Bronchus fibroblast of lung (primary cell): Measurements from ENCODE around the gene PLG. TPM values are rescaled to one million over a fixed set of nuclear protein-coding genes. Genes with fewer than 3 reads are reported as not detected.

Experiments
- total RNA-seq: library from RNA; depleted of rRNA; stranded (reverse); fragments of >200 nt; gene quantifications from 2 replicates; pipeline ENCODE4 v1.2.3, GENCODE V29; 2015

PLG gene
- not detected in 2 replicates for total RNA-seq

DNA sequence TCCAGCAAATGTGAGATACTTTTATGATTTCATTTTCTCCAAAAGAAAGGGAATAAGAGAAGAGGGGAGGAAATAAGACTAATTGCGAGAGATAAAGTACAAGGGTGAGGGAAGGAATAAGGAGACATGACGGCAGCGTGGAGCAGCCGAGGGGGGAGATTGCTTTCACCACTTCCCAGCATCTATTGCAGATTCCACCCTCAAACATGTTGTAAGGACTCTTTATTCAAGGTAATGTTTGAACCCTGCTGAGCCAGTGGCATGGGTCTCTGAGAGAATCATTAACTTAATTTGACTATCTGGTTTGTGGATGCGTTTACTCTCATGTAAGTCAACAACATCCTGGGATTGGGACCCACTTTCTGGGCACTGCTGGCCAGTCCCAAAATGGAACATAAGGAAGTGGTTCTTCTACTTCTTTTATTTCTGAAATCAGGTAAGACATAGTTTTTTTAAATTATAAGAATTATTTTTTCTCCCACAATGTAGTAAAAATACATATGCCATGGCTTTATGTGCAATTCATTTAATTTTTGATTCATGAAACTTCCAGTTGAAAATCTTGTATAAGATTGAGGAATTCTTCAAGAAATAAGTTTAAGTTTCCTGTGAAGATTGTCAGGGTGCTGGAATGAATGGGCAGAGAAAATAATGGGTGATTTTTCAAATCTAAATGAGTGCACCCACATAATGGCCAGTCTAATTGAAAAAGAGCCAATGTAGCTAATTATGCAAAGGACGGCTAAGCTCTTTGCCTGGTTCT lies at the start of gene PLG:
Gene PLG (plus strand): TSS at position 327 of the 763 bp plus-strand sequence. CDS start 61 bp downstream, at position 388.

DNA sequence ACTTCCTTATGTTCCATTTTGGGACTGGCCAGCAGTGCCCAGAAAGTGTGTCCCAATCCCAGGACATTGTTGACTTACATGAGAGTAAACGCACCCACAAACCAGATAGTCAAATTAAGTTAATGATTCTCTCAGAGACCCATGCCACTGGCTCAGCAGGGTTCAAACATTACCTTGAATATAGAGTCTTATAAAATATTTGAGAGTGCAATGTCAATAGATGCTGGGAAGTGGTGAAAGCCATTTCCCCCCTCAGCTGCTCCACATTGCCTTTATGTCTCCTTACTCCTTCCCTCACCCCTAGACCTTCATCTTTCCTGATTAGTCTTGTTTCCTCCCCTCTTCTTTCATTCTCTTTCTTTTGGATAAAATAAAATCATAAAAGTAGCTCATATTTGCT lies 37.8 kb upstream of the PLG start, which contains the start of gene LPA:
Gene LPA (minus strand): TSS at position 78 of the 400 bp plus-strand sequence. CDS start 61 bp downstream, at position 17.

Other genes with a start within 250 kb of the PLG start
- not detected in 2 replicates for gene LPA, start 38.0 kb upstream of the PLG start, total RNA-seq